C4-2B (cell line): Measurements from ENCODE around the gene TSPAN9.

Experiments
- ZFX ChIP-seq: fragments of 450-650 bp; IDR thresholded peaks from 2 replicates; pipeline ENCODE4 v1.6.1; 2017
- TF ChIP-seq, protein P1 (sequence below): fragments of 450-650 bp; conservative IDR thresholded peaks from 2 replicates; pipeline ENCODE4 v1.5.1; 2017; ENCODE audit warnings: mild to moderate bottlenecking

- TF ChIP-seq, protein P1, sequence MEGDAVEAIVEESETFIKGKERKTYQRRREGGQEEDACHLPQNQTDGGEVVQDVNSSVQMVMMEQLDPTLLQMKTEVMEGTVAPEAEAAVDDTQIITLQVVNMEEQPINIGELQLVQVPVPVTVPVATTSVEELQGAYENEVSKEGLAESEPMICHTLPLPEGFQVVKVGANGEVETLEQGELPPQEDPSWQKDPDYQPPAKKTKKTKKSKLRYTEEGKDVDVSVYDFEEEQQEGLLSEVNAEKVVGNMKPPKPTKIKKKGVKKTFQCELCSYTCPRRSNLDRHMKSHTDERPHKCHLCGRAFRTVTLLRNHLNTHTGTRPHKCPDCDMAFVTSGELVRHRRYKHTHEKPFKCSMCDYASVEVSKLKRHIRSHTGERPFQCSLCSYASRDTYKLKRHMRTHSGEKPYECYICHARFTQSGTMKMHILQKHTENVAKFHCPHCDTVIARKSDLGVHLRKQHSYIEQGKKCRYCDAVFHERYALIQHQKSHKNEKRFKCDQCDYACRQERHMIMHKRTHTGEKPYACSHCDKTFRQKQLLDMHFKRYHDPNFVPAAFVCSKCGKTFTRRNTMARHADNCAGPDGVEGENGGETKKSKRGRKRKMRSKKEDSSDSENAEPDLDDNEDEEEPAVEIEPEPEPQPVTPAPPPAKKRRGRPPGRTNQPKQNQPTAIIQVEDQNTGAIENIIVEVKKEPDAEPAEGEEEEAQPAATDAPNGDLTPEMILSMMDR, result no peak
- no peak for TF ChIP-seq ZFX
These were observed 123.6 kb downstream of the TSPAN9 start for GRCh38 chr12:3200814-3201233.
